ENCODE data around the gene STX3. TPM values are rescaled to one million over a fixed set of nuclear protein-coding genes. Genes with fewer than 3 reads are reported as not detected.

The STX3 gene
- total and polyA plus RNA-seq, 2 experiments from 2014 or later: 19.0 to 65.5 TPM

GRCh38 chr11:59778122-59778521, 22.9 kb downstream of the STX3 start:
- Histone ChIP-seq H3K9me2 (ENCODE audit: insufficient read depth) (peaks cover 5% of the 10 kb centered on the region; the same call in 1 of the 2 replicates), H3K27ac (ENCODE audit: low read depth) (no peak overlapping the region), H3K4me1 (ENCODE audit: insufficient read depth) (no peaks in the 10 kb centered on the region), H3F3A (replicated peaks; ENCODE audit: low read depth) (no peaks in the 10 kb centered on the region), H3K4me3 (no peak overlapping the region), H4K20me1 (replicated peaks; ENCODE audit: insufficient read depth) (peaks cover 22% of the 10 kb centered on the region), H3K36me3 (ENCODE audit: insufficient read depth) (no peaks in the 10 kb centered on the region; the same call in 1 of the 2 replicates), H3K27me3 (ENCODE audit: insufficient read depth) (no peaks in the 10 kb centered on the region), H2AFZ (no peak overlapping the region), H3K79me2 (replicated peaks; ENCODE audit: insufficient read depth) (peaks cover 4% of the 10 kb centered on the region; the same call in 1 of the 2 replicates), H3K4me2 (no peak overlapping the region)
- ATAC-seq: no peak
- peaks cover 42% of the 10 kb centered on the region for H3K36me3 Mint-ChIP-seq (ENCODE audit: low read depth)
- H3K4me3 Mint-ChIP-seq: no peak overlapping the region
- H3K9me3 Mint-ChIP-seq: no peaks in the 10 kb centered on the region
- no peak overlapping the region for H3K27ac Mint-ChIP-seq
- H3K27me3 Mint-ChIP-seq (ENCODE audit: insufficient read depth, low read depth, poor library complexity): peaks cover 3% of the 10 kb centered on the region
- no peak for DNase-seq (ENCODE audit: low spot score)
- TF ChIP-seq POLR2AphosphoS5 (IDR thresholded peaks at IDR 0.05; ENCODE audit: low read depth) (no peak), ZNF331 (CRISPR knock-in tag; IDR thresholded peaks at IDR 0.05; ENCODE audit: low read depth) (no peak), NANOG (IDR thresholded peaks at IDR 0.05; ENCODE audit: borderline replicate concordance) (no peak), EZH2phosphoT487 (IDR thresholded peaks at IDR 0.05; ENCODE audit: unreplicated experiment) (no peak), ZNF114 (CRISPR knock-in tag; IDR thresholded peaks at IDR 0.05) (no peak), REST (IDR thresholded peaks at IDR 0.05; ENCODE audit: unreplicated experiment) (no peak), JUNB (IDR thresholded peaks at IDR 0.05; ENCODE audit: unreplicated experiment) (no peak), STAT1 (IDR thresholded peaks at IDR 0.05; ENCODE audit: unreplicated experiment) (no peak), CREB1 (CRISPR knock-in tag; IDR thresholded peaks at IDR 0.05; ENCODE audit: low read depth) (no peak), EZH2 (IDR thresholded peaks at IDR 0.05; ENCODE audit: low read depth, unreplicated experiment) (no peak), ETS1 (IDR thresholded peaks at IDR 0.05) (no peak)
- TF ChIP-seq, protein P1, sequence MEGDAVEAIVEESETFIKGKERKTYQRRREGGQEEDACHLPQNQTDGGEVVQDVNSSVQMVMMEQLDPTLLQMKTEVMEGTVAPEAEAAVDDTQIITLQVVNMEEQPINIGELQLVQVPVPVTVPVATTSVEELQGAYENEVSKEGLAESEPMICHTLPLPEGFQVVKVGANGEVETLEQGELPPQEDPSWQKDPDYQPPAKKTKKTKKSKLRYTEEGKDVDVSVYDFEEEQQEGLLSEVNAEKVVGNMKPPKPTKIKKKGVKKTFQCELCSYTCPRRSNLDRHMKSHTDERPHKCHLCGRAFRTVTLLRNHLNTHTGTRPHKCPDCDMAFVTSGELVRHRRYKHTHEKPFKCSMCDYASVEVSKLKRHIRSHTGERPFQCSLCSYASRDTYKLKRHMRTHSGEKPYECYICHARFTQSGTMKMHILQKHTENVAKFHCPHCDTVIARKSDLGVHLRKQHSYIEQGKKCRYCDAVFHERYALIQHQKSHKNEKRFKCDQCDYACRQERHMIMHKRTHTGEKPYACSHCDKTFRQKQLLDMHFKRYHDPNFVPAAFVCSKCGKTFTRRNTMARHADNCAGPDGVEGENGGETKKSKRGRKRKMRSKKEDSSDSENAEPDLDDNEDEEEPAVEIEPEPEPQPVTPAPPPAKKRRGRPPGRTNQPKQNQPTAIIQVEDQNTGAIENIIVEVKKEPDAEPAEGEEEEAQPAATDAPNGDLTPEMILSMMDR (conservative IDR thresholded peaks at IDR 0.05; ENCODE audit: low read depth in 2 of 2): no peak
- TF ChIP-seq, protein P2, sequence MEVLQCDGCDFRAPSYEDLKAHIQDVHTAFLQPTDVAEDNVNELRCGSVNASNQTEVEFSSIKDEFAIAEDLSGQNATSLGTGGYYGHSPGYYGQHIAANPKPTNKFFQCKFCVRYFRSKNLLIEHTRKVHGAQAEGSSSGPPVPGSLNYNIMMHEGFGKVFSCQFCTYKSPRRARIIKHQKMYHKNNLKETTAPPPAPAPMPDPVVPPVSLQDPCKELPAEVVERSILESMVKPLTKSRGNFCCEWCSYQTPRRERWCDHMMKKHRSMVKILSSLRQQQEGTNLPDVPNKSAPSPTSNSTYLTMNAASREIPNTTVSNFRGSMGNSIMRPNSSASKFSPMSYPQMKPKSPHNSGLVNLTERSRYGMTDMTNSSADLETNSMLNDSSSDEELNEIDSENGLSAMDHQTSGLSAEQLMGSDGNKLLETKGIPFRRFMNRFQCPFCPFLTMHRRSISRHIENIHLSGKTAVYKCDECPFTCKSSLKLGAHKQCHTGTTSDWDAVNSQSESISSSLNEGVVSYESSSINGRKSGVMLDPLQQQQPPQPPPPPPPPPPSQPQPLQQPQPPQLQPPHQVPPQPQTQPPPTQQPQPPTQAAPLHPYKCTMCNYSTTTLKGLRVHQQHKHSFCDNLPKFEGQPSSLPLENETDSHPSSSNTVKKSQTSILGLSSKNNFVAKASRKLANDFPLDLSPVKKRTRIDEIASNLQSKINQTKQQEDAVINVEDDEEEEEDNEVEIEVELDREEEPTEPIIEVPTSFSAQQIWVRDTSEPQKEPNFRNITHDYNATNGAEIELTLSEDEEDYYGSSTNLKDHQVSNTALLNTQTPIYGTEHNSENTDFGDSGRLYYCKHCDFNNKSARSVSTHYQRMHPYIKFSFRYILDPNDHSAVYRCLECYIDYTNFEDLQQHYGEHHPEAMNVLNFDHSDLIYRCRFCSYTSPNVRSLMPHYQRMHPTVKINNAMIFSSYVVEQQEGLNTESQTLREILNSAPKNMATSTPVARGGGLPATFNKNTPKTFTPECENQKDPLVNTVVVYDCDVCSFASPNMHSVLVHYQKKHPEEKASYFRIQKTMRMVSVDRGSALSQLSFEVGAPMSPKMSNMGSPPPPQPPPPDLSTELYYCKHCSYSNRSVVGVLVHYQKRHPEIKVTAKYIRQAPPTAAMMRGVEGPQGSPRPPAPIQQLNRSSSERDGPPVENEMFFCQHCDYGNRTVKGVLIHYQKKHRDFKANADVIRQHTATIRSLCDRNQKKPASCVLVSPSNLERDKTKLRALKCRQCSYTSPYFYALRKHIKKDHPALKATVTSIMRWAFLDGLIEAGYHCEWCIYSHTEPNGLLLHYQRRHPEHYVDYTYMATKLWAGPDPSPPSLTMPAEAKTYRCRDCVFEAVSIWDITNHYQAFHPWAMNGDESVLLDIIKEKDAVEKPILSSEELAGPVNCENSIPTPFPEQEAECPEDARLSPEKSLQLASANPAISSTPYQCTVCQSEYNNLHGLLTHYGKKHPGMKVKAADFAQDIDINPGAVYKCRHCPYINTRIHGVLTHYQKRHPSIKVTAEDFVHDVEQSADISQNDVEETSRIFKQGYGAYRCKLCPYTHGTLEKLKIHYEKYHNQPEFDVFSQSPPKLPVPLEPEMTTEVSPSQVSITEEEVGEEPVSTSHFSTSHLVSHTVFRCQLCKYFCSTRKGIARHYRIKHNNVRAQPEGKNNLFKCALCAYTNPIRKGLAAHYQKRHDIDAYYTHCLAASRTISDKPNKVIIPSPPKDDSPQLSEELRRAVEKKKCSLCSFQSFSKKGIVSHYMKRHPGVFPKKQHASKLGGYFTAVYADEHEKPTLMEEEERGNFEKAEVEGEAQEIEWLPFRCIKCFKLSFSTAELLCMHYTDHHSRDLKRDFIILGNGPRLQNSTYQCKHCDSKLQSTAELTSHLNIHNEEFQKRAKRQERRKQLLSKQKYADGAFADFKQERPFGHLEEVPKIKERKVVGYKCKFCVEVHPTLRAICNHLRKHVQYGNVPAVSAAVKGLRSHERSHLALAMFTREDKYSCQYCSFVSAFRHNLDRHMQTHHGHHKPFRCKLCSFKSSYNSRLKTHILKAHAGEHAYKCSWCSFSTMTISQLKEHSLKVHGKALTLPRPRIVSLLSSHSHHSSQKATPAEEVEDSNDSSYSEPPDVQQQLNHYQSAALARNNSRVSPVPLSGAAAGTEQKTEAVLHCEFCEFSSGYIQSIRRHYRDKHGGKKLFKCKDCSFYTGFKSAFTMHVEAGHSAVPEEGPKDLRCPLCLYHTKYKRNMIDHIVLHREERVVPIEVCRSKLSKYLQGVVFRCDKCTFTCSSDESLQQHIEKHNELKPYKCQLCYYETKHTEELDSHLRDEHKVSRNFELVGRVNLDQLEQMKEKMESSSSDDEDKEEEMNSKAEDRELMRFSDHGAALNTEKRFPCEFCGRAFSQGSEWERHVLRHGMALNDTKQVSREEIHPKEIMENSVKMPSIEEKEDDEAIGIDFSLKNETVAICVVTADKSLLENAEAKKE (CRISPR knock-in tag; IDR thresholded peaks at IDR 0.05): no peak
- no peaks in the 10 kb centered on the region; the same call in 2 of the 3 replicates for H3K4me1 Mint-ChIP-seq
